Measurements from ENCODE around the gene TBX15.

TBX15 gene

DNA sequence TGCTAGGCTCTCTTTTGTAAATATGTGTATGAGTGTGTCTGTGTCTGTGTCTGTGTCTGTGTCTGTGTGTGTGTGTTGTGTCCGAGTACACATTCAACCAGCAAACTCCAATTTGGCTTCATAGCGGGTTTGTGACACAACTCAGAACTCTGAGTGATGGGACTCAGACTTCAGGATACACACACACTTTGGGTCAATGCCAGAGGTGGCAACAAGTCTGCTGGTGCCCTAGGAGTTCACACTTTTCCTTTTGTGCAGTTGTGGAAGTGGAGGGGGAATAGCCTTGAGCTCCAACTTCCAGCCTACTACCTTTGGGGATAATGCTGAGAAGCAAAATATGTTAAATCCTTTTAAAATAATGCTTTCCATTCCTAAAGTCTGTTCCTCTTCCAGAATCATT is 16.6 kb upstream of the TBX15 start:
- Histone ChIP-seq H3K4me3 (ENCODE audit: insufficient read depth, low read length, poor library complexity, severe bottlenecking) (no peak overlapping the region), H3K36me3 (ENCODE audit: low read length) (no peaks in the 10 kb centered on the region), H3K4me2 (ENCODE audit: low read depth, low read length, poor library complexity, severe bottlenecking) (no peak overlapping the region), H3K9me2 (replicated peaks; ENCODE audit: insufficient read depth, low read length) (no peaks in the 10 kb centered on the region), H3K27me3 (ENCODE audit: low read length) (no peaks in the 10 kb centered on the region), H3K27ac (ENCODE audit: low read depth, low read length) (no peak overlapping the region), H3F3A (ENCODE audit: insufficient read depth) (no peaks in the 10 kb centered on the region), H3K9me3 (ENCODE audit: insufficient read depth, low read length) (no peaks in the 10 kb centered on the region), H3K79me2 (ENCODE audit: insufficient read depth, low read length) (no peaks in the 10 kb centered on the region), H4K20me1 (ENCODE audit: low read depth, low read length) (no peaks in the 10 kb centered on the region), H3K9ac (ENCODE audit: low read length) (no peak overlapping the region), H2AFZ (ENCODE audit: low read depth, low read length, severe bottlenecking) (no peak overlapping the region)
- TF ChIP-seq, protein P1, sequence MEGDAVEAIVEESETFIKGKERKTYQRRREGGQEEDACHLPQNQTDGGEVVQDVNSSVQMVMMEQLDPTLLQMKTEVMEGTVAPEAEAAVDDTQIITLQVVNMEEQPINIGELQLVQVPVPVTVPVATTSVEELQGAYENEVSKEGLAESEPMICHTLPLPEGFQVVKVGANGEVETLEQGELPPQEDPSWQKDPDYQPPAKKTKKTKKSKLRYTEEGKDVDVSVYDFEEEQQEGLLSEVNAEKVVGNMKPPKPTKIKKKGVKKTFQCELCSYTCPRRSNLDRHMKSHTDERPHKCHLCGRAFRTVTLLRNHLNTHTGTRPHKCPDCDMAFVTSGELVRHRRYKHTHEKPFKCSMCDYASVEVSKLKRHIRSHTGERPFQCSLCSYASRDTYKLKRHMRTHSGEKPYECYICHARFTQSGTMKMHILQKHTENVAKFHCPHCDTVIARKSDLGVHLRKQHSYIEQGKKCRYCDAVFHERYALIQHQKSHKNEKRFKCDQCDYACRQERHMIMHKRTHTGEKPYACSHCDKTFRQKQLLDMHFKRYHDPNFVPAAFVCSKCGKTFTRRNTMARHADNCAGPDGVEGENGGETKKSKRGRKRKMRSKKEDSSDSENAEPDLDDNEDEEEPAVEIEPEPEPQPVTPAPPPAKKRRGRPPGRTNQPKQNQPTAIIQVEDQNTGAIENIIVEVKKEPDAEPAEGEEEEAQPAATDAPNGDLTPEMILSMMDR (IDR thresholded peaks at IDR 0.05; ENCODE audit: insufficient read depth, low read length, poor library complexity, severe bottlenecking), result no peak

DNA sequence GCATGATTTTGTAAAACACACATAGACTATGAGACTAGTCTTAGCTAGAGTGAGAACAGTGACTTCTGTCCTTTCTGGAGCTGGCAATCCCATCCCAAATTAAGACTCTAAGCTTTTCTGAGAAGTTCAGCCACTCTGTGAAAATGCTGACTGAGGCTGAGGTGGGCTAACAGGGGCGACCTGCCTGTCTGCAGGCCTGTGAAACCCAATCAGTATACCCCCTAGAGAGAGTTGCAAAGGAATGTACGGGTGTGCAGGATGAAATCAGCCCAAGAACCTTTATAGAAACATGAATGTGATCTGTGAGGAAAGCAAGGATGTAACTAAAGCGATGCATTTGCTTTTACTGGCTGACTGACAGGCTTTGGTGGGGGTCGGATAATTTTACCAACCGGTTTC is 16.0 kb upstream of the TBX15 start:
- H3K9me2 ChIP-seq (replicated peaks; ENCODE audit: insufficient read depth, low read length), result no peaks in the 10 kb centered on the region
- H4K20me1 ChIP-seq (ENCODE audit: low read depth, low read length), result no peaks in the 10 kb centered on the region
- H3K79me2 ChIP-seq (ENCODE audit: insufficient read depth, low read length), result no peaks in the 10 kb centered on the region
- no peak overlapping the region for H3K4me3 ChIP-seq (ENCODE audit: insufficient read depth, low read length, poor library complexity, severe bottlenecking)
- no peak overlapping the region for H3K4me2 ChIP-seq (ENCODE audit: low read depth, low read length, poor library complexity, severe bottlenecking)
- H3K27me3 ChIP-seq (ENCODE audit: low read length), result no peaks in the 10 kb centered on the region
- TF ChIP-seq, protein P1 (IDR thresholded peaks at IDR 0.05; ENCODE audit: insufficient read depth, low read length, poor library complexity, severe bottlenecking), result no peak
- no peak for TF ChIP-seq EZH2phosphoT487 (conservative IDR thresholded peaks at IDR 0.05; ENCODE audit: low read length)
- no peak overlapping the region for H3K27ac ChIP-seq (ENCODE audit: low read depth, low read length)
- H3K9ac ChIP-seq (ENCODE audit: low read length), result no peak overlapping the region
- H3K36me3 ChIP-seq (ENCODE audit: low read length), result no peaks in the 10 kb centered on the region
- no peak overlapping the region for H2AFZ ChIP-seq (ENCODE audit: low read depth, low read length, severe bottlenecking)
- no peaks in the 10 kb centered on the region for H3F3A ChIP-seq (ENCODE audit: insufficient read depth)
- H3K9me3 ChIP-seq (ENCODE audit: insufficient read depth, low read length), result no peaks in the 10 kb centered on the region

DNA sequence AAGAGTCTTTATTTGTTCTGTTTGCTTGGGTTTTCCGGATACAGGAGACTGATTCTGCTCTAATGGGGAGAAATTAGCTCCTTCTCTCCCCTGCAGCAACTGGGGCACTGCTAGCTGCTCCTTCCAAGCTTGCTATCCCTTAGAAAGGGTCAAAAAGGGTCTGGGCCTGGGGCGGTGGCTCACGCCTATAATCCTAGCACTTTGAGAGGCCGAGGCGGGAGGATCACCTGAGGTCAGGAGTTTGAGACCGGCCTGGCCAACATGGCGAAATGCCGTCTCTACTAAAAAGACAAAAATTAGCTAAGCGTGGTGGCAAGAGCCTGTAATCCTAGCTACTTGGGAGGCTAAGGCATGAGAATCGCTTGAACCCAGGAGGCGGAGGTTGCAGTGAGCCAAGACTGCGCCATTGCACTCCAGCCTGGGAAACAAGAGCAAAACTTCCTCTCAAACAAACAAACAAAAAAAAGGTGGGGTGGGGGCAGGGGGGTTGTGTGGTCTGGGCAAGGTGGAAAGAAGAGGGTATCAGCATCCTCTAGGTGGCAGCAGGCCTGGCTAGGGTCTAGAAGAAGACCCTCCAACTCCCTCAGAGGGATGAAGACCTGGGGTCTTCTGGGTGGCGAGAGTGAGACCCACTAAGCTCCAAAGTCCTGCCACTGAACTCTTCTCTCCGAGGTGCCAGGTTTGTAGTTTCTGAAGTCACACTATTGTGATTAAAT is 15.4 kb upstream of the TBX15 start:
- no peaks in the 10 kb centered on the region for H3K9me3 ChIP-seq (ENCODE audit: insufficient read depth, low read length)
- no peaks in the 10 kb centered on the region for H3K27me3 ChIP-seq (ENCODE audit: low read length)
- H3K9me2 ChIP-seq (replicated peaks; ENCODE audit: insufficient read depth, low read length), result no peaks in the 10 kb centered on the region
- no peak overlapping the region for H3K4me2 ChIP-seq (ENCODE audit: low read depth, low read length, poor library complexity, severe bottlenecking)
- H3K9ac ChIP-seq (ENCODE audit: low read length), result no peak overlapping the region
- H4K20me1 ChIP-seq (ENCODE audit: low read depth, low read length), result no peaks in the 10 kb centered on the region
- no peak overlapping the region for H3K27ac ChIP-seq (ENCODE audit: low read depth, low read length)
- no peak overlapping the region for H2AFZ ChIP-seq (ENCODE audit: low read depth, low read length, severe bottlenecking)
- H3F3A ChIP-seq (ENCODE audit: insufficient read depth), result no peaks in the 10 kb centered on the region
- no peaks in the 10 kb centered on the region for H3K36me3 ChIP-seq (ENCODE audit: low read length)
- no peak overlapping the region for H3K4me3 ChIP-seq (ENCODE audit: insufficient read depth, low read length, poor library complexity, severe bottlenecking)
- TF ChIP-seq EZH2phosphoT487 (conservative IDR thresholded peaks at IDR 0.05; ENCODE audit: low read length), result no peak
- TF ChIP-seq, protein P1 (IDR thresholded peaks at IDR 0.05; ENCODE audit: insufficient read depth, low read length, poor library complexity, severe bottlenecking), result no peak
- no peaks in the 10 kb centered on the region for H3K79me2 ChIP-seq (ENCODE audit: insufficient read depth, low read length)

Data from SU-DHL-6 (cell line).